Left ventricle myocardium superior (tissue), 1 donor: Measurements from ENCODE around the gene SORD. TPM values are rescaled to one million over a fixed set of nuclear protein-coding genes. Genes with fewer than 3 reads are reported as not detected.
"Not testable (repeated sequence)": the region's sequence is repeated elsewhere in the genome, so short reads cannot be mapped to it uniquely, and the experiment has no call there.

Experiments
- ATAC-seq: fragments of 200-7000 bp; cut with Tn5 transposase; one replicate; pipeline ENCODE4 v1.9.1; 2020; ENCODE audit warnings: mild to moderate bottlenecking, moderate library complexity
- DNase-seq: peaks from one replicate; pipeline ENCODE4 v3.0.0-alpha.2; 2020
- intact Hi-C: fragments of 100-400 bp; cut with micrococcal nuclease; formaldehyde crosslinking; loops from one replicate; pipeline ENCODE4 v1.11.0; 2022
- total RNA-seq: library from RNA; stranded (reverse); fragmentation: NEBNext Ultra II Directional; extraction: Animal tissue kit (Norgen Biotek cat#: 25700); gene quantifications from one replicate; pipeline ENCODE4 v1.2.1, GENCODE V29; 2021
- donor health status: DM: no; HTN: yes; CAD: no; lungs with severe emphysema.

The SORD gene
- total RNA-seq, 1 donor from 2014 or later, result 13.6 TPM

DNA sequence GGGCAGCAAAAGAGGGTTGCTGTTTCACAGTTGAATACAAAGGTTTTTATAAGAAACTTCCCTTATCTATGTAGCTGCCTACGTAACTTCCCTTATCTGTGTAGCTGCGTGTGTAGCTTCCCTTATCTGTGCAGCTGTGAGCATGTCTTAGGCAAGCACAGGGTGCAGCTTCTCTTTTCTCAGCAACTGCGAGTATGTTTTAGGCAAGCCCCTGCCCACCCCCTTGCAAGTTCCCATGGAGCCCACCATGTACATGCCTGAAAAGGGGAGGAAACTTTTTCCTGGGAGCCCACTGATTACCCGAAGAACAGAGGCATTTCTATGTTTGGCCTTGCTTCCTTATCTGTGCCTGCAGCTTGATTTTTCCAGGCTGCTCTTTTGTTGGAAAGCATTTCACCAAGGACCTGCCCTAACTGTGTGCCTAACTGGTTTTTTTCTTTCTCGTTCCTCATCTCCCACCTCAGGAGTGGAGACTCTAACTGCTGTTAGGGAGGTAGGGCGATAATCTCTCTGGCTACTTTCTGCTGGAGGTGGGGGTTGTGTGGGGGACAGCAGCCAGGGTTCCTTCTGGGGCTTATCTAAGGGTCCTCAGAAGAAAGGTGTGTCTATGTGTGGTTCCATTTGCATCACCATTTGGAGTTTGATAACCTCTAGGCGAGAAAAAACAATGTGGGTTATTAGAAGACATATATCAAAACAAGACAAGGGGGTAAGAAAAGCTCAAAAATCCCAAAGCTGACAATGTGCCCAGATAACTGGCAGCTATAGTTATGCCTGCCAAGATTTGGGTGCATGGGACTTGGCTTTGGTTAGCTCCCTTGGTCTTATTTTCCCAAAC is 26.0 kb downstream of the SORD start:
- intact Hi-C loops, result no loop called here
- ATAC-seq, result peak; percentile 69
- no peak for DNase-seq

DNA sequence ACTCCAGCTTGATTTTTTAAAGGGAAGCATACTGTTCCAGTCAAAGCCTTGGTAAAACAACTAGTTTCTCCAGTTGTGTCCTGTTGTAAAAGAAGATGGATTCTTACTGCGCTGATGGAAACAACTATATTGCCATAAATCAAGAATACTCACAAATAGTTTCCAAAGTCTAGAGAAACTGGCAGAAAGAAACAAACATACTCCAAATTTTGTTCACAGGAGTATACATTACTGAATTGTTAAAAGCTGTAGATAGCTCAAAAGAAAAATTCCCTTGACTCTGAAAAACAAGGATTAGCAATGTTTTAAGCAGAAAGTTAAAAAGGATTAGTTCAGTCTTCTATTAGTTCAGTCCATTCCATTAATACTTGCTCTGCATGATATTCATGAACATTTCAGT is 27.6 kb downstream of the SORD start:
- ATAC-seq (no peak), DNase-seq (no peak)
- intact Hi-C loops, result no loop called here

DNA sequence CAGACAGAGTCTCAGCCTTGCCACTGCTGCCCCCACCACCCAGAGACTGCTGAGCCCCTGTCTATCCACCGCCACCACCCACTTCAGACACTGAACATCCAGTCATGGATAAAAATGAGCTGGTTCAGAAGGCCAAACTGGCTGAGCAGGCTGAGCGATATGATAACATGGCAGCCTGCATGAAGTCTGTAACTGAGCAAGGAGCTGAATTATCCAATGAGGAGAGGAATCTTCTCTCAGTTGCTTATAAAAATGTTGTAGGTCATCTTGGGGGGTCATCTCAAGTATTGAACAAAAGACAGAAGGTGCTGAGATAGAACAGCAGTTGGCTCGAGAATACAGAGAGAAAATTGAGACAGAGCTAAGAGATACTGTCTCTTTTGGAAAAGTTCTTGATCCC is 29.7 kb downstream of the SORD start:
- DNase-seq, ATAC-seq, intact Hi-C loops: not testable (repeated sequence)

DNA sequence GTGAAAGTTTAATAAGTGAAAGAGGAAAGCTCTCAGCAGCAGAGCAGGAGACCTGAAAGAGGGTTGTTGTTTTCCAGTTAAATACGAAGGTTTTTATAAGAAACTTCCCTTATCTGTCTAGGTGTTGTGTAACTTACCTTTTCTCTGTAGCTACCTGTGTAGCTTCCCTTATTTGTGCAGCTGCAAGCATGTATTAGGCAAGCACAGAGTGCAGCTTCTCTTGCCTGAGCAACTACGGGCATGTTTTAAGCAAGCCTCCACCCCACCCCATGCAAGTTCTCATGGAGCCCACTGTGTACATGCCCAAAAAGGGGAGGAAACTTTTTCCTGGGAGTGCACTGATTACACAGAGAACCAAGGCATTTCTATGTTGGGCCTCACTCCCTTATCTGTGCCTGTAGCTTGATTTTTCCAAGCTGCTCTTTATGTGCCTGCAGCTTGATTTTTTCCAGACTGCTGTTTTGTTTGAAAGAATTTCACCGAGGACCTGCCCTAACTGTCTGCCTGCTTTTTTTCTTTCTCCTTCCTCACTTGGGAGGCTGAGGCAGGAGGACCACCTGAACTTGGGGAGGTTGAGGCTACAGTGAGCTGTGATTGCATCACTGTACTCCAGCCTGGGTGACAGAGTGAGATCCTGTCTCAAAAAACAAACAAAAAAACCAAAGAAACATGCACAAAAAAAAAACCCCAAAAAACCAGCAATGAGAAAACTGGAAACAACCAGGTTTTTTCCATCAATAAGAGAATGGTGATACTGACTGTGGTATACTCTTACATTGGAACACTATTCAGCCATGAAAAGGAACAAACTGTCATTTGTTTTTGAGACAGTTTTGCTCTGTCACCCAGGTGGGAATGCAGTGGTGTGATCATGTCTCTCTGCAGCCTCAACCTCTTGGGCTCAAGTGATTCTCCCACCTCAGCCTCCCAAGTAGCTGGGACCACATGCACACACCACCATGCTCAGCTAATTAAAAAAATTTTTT is 36.0 kb downstream of the SORD start:
- DNase-seq, ATAC-seq, intact Hi-C loops: not testable (repeated sequence)

DNA sequence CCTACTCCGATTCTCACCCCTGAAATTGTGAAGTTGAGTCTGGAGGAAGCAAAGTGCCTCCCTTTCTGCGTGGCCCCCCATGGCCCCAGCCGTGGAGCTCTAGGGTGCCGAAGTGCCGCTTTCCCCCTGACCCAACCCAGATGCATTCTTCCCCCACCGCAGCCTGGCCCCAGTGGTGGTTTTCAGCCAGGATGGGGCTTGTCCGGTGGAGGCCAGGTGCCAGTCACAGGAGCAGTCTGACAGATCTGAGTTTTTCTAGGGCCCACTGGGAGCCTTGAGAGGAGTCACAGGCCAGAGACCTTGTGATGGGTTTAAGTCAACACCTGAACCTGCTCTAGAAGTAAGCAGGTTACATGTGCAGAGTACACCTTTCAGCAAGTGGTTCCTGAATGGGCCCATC is 39.3 kb downstream of the SORD start:
- ATAC-seq, intact Hi-C loops, DNase-seq: not testable (repeated sequence)

DNA sequence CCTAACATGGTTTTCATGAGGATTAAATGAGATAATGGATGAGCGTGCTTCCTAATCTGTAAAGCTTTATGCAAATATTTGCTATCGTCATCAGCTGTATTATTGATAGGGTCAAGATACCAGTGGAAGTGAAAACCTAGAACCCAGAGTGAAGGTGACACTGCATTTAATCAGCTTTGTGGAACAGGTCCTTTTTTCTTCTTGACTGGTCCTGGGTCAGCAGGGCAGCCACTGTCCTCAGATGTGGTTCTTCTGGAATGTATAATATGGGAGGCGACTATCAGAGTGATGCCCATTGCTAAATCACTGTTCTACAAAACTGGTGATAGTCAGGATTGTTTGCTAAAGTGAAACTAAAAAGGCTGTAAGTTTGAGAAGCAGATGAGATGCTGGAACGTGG is 41.4 kb downstream of the SORD start:
- DNase-seq, result no peak
- no peak for ATAC-seq
- intact Hi-C loops, result no loop called here

DNA sequence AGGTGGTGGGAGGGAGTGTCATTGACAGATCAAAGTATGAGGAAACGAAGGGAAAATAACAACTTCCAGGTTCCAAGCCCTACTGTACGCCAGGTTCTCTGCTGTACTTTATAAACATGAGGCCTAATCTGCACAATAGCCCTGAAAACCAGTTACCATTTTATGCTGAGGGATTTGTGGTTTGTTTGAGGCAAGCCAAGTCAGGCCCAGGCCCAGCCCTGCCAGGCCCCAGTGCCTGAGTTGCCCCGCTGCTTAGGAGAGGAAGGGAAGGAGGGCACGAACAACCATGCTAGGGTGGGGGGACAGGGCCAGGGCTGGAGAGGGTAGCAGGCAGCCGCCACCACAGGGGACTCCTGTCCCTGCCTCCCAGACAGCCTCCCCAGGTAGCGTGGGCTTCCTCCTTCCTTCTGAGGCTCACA is 47.0 kb downstream of the SORD start:
- ATAC-seq, DNase-seq, intact Hi-C loops: not testable (repeated sequence)

DNA sequence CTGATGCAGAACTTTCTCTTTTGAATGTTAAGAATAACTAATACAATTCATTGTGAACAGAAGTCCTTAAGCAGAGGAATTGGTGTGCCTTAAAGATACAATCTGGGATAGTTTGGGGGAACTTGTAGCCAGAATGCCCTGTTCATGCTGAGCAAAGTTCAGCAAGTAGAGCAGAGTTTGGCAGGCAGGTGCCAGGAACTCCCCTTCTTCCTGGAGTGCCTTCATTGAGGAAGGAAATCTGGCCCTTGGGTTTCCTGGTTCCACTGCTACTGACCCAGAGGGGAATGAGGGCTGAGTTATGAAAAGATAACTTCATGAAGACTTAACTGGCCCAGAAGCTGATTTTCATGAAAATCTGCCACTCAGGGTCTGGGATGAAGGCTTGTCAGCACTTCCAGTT is 50.6 kb downstream of the SORD start:
- intact Hi-C loops, ATAC-seq, DNase-seq: not testable (repeated sequence)

DNA sequence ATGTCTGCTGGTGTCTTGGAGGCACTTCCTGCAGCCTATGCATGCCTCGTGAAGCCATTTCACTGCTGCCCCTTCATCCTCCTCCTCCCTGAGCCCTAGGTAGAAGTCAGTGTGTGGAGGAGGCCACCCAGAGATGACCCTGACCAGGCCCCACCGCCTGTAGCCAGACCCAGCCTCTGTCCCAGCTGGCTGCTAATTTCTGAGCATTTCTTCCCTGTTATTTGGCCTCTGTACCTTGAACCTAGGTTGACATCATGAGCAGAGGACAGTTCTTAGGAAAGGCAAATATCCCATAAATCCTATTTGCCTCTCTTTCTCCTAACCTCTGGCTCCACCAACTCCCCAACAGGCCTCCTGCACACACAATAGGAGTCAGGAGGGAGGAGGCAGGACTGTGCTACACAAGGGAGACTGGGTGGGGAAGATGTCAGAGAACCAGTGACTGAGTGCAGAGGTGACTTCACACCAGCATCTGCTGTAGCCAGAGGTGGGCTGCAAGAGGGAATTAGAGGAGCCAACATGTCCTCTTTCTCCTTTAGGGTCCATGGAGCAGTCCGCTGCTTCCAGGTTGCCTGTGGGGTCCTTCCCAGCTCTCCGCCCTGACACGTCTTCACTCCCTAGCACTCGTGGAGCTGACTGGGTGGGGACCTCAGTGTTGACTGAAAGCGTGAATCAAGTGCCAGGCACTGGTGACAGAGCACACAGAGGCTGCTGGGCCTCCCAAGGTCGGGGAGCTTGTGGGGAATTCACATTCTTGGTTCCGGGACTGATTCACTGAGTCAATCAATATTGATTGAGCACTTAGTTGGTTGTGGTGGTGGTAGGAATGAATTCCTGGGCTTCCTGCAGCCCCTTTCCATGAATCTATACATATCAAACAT is 52.7 kb downstream of the SORD start:
- intact Hi-C loops, ATAC-seq, DNase-seq: not testable (repeated sequence)

DNA sequence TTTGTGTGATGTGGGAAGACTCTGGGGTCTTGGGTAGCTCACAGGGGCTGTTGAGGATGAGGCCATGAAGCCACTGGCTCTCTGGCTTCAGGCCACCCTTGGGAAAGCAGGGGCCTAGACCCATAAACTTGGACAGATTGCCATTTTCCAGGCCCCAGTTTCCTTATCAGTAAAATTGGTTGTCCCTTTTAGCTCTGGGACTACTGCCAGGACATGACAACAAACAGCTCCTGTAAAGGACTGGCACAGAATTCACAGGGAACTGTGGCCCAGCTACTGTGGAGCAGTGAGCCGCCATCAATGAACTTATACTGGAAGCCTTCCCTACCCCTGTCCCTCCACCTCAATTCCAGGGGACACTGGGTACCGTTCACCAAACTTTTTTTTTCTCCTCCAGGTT is 54.4 kb downstream of the SORD start:
- ATAC-seq, result peak; percentile 80
- intact Hi-C loops, DNase-seq: not testable (repeated sequence)

DNA sequence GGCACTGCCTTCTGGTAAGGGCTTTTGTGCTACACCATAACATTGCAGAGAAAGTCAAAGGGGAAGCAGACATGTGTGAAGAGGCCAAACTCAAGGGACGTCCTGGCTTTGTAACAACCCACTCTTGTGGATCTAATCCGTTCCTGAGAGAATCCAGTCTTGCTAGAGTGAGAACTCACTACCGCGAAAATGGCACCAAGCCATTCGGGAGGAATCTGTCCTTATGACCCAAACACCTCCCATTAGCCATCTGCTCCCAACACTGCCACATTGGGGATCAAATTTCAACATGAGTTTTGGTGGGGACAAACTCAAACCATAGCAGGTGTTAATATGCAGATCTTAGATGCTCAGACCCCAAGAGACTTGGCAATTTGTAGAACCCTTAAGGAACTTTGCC is 56.2 kb downstream of the SORD start:
- intact Hi-C loops, DNase-seq: not testable (repeated sequence)
- ATAC-seq, result peak; percentile 17

DNA sequence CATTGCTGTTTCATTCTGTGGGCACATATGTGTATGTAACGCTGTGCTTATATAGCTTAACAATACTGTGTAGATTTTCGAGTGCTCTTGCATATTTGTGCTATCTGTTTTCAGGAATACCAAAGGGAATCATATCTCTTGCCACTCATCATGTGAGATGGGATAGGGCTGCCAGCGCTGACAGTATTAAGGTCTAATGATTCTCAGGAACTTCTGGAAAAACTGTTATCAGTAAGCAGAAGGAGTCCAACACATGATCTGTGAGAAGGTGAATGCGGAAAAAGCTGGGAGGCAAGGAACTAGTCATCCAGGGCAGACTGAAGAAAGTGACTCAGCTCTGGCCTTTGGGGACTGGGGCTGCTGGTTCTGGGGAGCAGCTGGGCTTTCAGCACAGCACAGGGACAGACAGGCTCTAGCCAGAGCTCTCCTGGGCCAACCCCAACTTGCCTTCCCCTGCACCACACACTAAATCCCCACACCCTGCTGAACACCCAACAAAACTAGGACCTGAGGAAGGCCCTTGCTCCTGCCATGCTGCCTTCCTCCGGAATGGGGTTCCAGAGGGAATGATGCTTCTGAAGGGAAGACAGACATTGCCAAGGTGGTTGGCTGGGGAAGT is 56.7 kb downstream of the SORD start:
- DNase-seq, intact Hi-C loops: not testable (repeated sequence)
- ATAC-seq, result peak; percentile 49

DNA sequence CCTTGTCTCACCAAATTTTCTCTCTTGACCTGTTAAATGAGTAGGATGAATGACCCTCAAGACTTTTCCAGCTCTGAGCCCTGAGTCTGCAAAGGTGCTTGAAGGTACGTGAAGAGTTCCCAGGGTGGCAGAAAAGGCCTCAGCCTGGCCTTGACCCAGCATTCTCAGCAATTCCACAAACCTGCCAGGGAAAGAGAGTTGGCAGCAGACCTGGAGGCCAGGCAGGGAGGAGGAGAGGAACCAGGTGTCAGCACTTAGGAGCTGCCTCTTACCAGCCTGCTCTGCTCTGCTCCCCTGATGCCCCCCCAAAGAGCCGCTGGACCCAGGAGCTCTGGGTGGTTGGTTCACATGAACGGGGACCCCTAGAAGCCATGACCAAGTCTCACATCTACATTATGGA is 57.6 kb downstream of the SORD start:
- ATAC-seq (peak; percentile 80), DNase-seq (peak; percentile 46)
- intact Hi-C loops, result not testable (repeated sequence)

DNA sequence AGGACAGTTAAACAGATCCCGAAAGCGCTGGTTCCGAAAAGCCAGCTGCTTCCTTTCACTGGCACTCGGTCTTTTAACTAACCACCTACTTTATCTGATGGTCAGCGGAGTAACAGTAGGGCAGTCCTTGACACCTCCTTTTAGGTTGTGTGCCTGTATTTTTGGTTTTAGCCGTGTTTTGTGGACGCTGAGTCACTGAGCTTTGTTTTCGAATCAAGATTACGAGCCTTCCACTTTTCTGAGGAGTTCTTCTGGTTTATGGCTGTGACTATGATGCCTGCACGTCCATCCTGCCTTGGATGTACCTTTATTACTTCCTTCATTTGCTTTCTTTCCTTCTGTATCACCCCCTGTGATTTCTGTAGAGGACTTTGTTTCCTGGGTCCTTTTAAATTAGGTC is 59.4 kb downstream of the SORD start:
- ATAC-seq, DNase-seq, intact Hi-C loops: not testable (repeated sequence)

DNA sequence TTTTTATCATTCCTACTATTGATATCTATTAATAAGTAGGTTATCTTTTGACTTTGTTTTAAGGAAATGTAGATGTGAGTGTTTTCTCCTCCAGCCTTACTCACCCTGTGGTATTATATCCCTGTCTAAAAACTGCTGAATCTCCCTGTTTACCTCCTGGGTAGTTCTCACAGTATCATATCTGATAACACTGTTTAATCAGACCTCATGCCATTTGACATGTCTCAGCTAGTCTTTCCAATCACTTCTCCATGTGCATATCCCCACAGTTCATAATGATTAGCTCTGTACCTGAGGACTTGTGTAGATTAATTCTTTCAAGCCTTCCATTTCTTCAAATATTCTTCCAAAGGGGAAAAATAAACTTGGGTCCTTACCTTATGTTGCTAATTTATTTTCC is 60.2 kb downstream of the SORD start:
- no peak for DNase-seq
- intact Hi-C loops, result no loop called here
- ATAC-seq, result no peak

DNA sequence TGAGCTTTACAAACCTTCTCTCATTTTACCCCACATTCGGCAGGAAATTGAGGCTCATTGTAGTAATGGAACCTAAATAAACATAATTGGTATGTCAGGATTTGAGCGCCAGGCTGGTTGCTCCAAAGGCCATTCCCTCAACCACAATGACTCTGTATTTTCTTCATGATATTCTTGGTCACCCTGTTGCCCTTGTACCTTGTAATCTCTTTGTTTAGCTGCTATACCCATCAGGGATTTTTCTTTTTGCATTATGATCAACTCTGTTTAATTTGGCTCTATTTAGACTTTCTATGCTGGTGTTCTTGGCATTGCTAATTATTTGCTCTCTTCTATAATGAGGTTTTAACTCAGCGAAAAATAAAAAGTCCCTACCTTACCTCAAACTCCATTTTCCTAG is 61.2 kb downstream of the SORD start:
- DNase-seq, result no peak
- intact Hi-C loops, result no loop called here

DNA sequence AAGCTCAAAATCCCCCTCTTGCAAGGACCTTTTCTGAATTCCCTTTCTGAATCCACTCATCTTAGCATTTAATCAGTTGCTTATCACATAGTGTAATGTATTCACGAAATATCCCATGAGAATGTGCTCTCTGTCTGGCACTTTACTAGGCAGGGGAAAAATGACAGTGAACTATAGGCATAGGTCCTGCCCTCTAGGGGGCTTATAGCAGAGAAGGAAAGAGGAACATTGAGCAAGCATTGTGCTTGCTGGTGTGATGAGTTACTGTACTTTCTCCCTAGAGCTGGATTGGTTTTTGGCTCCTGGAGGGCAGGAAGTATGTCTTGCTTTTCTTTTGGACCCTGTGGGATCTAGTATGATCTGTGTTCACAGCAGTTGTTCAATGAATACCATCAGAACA is 64.5 kb downstream of the SORD start:
- ATAC-seq (no peak), DNase-seq (no peak)
- intact Hi-C loops, result no loop called here

More for the DNA sequence above, 61.2 kb downstream of the SORD start:
- no peak for ATAC-seq
